GM18526 (cell line): Measurements from ENCODE around the gene NEK5.

ENCODE experiments used
- POLR2A ChIP-seq: IDR thresholded peaks from 3 replicates; pipeline ENCODE4 v1.6.1; 2011; ENCODE audit not compliant: insufficient read length; ENCODE audit errors: extremely low read depth

The NEK5 gene

GRCh38 chr13:52027832-52028231, 101.0 kb downstream of the NEK5 start:
- no peak for TF ChIP-seq POLR2A

- TF ChIP-seq POLR2A = no peak
Observed at GRCh38 chr13:52026246-52026626, 102.6 kb downstream of the NEK5 start.

- no peak for TF ChIP-seq POLR2A
Observed at GRCh38 chr13:52025475-52026245, 103.2 kb downstream of the NEK5 start.

DNA sequence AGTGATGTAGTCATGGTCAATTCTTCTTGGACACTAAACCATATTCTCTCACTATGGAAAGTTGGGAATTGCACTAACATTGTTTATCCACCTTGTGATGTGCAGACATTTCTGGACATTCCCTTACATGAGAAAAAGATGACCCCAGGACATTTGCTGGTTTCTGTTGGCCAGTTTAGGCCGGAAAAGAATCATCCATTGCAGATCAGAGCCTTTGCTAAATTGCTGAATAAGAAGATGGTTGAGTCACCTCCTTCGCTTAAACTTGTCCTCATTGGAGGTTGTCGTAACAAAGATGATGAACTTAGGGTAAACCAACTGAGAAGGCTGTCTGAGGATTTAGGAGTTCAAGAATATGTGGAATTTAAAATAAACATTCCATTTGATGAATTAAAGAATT, 104.4 kb downstream of the NEK5 start, which contains the start of gene UTP14C:
Gene UTP14C, plus strand, starts transcription at position 211 of the 400 bp plus-strand sequence. CDS start 4,114 bp downstream, outside the sequence.
- TF ChIP-seq POLR2A = no peak

- no peak for TF ChIP-seq POLR2A
Observed at GRCh38 chr13:52022356-52022755, 106.5 kb downstream of the NEK5 start.

DNA sequence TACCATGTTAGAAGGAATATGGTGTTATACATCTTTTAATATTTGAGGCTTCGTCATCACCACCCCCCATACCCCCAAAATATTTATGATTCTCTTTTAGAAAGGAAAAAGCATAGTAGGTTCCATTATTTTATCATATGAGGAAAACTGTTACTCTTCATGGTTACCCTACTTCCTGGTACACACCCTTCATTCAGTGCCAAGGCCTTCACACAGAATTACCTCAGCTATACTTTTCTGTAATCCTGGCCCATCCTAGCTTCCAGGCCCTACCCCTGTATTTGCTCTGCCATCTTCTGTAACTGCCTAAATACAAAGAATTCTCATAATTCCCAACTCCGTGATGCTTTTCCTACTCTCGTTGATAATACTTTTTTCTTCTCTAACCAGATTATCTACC, 108.7 kb downstream of the NEK5 start:
- TF ChIP-seq POLR2A = no peak

- no peak for TF ChIP-seq POLR2A
Observed at GRCh38 chr13:52016296-52016695, 112.6 kb downstream of the NEK5 start.

DNA sequence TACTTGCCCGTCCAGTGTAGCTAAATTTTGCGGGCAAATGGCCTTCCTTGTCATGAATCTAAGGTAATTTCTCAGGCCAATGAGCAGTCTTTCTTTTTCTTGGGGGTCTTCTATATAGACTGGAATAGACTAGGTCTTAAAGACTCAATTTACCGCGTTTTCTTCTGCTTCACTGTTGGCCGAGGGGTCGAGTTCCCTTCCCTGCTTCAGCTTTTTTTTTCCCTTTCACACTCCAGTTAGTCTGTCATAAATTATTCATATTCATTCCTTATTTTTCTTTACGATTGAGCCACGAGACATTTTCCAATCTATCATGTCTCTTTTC, 116.4 kb downstream of the NEK5 start:
- TF ChIP-seq POLR2A = no peak

DNA sequence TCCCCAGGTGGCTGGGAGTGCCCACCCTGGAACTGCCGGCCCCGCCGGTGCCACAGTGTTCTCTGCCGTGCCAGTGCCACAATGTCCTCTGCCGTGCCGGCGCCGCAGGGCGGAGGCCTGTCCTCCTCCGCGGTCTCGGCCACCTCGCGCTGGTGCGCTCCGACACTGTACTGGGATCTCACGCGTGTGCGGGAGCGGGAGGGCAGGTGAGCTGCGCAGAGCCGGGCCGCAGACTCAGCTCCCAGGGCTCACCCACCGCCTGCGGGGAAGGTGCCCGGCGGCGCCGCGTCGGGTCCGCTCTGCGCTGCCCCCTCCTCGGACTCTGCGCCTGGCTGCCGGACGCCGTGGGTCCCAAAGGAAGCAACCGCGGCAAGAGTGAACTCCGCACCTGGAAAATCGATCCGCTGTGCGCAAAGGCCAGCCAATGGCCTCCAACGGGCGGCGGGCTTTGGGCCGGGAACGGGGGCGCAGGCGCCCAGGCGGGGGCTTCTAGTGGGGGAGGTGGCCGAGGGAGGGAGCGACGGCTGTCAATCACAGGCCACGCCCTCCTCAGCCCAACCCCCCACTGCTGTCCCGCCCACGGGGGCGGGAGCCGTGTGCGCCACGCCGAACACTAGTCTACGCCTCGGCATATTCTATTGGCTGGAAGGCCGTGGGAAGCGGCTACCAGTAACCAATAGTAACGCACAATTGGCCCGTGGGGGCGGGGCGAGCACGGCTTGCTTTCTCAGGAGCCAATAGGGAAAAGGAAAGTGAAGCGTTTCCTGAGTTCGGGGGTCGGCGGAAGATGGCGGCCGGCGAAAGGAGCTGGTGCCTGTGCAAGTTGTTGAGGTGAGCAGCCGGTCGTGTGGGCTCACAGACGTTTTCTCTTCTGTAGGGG, 117.0 kb downstream of the NEK5 start, which contains the start of gene ALG11:
Gene ALG11, plus strand, starts transcription at position 767 of the 880 bp plus-strand sequence. Its CDS starts 21 bp downstream, at position 788.
- TF ChIP-seq POLR2A = peak; percentile 89

GRCh38 chr13:52010890-52011631, 117.8 kb downstream of the NEK5 start, which contains the start of gene ATP7B:
ATP7B (minus strand) TSS chr13:52011450; CDS start chr13:52011337, 113 bp downstream.
- no peak for TF ChIP-seq POLR2A

GRCh38 chr13:52009946-52010345, 118.9 kb downstream of the NEK5 start:
- no peak for TF ChIP-seq POLR2A

- TF ChIP-seq POLR2A = no peak
Observed at GRCh38 chr13:52006523-52007245, 122.2 kb downstream of the NEK5 start.

- TF ChIP-seq POLR2A = no peak
Observed at GRCh38 chr13:52005841-52006522, 122.9 kb downstream of the NEK5 start.
